ENCODE results near the gene PLAU.
"Not testable (repeated sequence)": the region's sequence is repeated elsewhere in the genome, so short reads cannot be mapped to it uniquely, and the experiment has no call there.

Gene PLAU

GRCh38 chr10:73955719-73956118 is 44.8 kb downstream of the PLAU start:
- DNase-seq, result no peak

DNA sequence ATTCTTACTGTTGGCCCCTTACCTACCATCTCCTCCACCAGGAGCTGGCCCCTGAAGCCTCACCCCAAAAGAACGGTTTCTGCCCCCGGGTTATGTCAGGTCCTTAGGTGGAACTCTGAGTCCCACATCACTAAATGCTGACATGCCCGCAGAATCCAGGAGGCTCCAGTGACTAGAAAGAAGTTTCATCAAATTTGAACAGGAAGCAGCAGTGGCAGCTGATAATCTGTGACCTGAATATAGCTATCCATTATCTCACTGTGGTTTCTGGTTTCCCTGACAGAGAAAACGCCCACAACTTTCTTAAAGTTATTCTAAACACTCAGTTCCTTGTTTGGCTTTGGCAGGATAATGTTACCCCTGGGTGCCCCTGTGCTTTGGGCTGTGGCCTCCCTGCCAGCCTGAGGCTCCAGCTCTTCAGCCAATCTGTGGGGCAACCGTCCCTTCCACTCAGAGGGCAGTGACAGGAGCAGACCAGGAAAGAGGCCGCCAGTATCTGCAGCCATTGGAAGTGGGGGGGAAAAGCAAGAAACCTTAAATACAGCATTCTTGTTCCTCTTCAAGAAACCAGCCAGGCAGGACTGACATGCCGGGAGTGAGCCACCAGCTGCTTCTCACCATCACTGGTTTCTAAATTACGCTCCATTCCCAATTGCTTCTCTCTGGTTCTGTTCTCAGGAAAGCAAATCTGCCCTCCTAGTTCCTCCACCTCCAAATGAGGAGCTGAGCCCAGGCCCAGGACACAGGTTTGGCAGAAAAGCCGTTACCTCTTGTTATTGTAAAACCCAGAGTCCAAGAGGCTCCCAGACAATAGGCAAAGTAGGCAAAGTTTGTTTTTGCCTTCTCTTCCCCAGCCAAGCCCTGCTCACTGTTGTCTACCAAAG is 45.8 kb downstream of the PLAU start:
- no peak for DNase-seq

- no peak for DNase-seq
Measured at GRCh38 chr10:73959484-73960243, 48.7 kb downstream of the PLAU start.

DNA sequence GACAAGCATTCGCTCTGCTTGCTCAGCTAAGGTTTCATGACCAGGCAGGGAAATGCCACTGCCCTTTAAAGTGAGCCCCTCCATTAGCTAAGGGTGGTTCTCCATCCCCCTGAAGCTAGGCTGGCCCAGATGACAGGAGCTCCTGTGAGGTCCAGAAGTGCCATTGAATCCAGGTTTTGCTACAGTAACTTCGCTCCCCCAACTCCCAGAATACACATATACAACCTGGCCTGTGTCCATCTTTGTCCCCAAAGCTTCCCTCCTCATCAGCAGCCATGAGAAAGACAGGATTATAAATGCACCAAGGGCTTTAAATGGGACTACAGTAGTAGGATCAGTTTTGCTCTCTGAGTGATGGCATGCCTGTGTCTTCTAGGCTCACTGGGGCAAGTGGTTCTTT is 51.5 kb downstream of the PLAU start:
- DNase-seq, result no peak

DNA sequence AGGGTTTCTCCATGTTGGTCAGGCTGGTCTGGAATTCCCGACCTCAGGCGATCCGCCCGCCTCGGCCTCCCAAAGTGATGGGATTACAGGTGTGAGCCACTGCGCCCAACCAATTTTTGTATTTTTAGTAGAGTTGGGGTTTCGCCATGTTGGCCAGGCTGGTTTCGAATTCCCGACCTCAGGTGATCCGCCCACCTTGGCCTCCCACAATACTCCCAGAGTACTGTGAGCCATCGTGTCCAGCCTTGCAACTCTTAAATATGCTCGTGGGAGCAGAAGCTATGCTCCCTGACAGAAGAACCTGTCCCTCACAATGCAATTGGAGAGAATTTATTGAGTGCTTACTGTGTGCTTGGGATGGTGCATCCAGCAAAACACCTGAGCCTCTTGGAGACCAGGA is 52.6 kb downstream of the PLAU start:
- not testable (repeated sequence) for DNase-seq

DNA sequence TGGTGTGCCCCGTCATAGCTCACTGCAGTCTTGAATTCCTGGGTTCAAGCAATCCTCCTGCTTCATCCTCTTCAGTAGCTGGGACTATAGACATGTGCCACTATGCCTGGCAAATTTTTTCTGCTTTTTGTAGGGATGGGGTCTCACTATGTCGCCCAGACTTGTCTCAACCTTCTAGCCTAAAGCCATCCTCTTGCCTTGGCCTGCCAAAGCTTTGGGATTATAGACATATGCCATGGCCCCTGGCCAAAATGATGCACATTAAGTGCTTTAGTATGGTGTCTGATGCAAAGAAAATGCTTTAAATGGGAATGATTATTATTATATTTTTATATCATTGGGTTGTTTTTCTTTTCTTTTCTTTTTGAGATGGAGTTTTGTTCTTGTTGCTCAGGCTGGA is 53.8 kb downstream of the PLAU start:
- DNase-seq, result no peak

DNA sequence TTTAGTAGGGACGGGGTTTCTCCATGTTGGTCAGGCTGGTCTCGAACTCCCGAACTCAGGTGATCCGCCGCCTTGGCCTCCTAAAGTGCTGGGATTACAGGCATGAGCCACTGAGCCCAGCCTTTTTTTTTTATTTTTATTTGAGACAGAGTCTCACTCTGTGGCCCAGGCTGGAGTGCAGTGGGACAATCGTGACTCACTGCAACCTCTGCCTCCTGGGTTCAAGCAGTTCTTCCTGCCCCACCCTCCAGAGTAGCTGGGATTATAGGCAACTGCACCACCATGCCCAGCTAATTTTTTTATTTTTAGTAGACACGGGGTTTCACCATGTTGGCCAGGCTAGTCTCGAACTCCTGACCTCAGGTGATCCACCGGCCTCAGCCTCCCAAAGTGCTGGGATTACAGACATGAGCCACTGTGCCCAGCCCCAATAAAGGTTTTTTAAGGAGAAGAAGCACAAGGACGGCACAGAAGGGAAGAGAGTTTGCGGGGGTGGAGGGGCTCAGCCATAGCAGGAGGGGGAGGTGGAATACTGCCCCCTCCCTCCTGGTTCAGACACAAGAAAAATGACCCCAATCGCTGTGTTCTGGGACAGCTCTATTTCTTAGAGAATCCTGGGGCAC is 54.4 kb downstream of the PLAU start:
- not testable (repeated sequence) for DNase-seq

DNA sequence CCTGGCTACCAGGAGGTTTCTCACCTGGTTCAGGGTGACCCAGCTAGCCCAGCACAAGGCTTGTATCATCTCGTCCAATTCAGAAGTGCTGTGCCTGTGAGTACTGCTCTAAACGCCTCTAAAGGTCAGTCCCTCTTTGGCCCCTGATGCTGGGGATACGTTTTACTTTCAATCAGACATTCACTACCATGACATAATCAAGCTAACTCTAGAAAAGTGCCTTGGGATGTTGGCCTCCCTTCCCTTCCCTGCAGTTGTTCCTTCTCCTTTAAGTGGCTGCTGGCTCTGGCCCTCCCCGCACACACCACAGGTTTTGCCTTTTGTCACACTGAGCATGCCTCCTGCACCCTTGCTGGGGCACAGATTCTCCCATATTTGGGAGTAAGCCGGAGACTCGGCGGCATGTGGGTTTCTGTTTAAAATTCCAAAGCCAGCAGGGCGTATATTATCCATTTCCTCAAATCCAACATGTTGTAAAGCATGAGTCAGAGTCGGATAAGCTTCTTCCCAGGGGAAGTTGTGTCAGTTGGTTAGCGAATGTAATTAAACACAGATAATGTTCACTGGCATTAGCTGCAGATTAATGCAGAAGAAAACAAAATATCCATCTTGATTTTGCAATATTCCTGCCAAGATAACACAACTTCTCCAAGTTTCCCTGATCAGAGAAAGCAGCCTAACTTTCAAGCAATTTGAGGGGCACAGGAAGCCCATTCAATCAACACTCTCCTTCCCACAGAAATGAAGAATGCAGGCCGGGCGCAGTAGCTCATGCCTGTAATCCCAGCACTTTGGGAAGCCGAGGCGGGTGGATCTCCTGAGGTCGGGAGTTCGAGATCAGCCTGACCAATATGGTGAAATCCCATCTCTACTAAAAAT is 55.2 kb downstream of the PLAU start:
- no peak for DNase-seq

- DNase-seq, result no peak
Measured at GRCh38 chr10:73967022-73967429, 56.1 kb downstream of the PLAU start.
